ENCODE measurements around the gene USP34. TPM values are rescaled to one million over a fixed set of nuclear protein-coding genes. Genes with fewer than 3 reads are reported as not detected.

The USP34 gene
- total and polyA plus RNA-seq, 9 of the 15 experiments (the other 6 are each of a cell fraction or from before 2014, with no cell fraction given): 19.8 to 108 (median 67.8) TPM

GRCh38 chr2:61368687-61369665 lies 101.9 kb downstream of the USP34 start:
- H3K27me3 ChIP-seq (ENCODE audit: control insufficient read depth in 2 of 2, insufficient read depth in 2 of 2, low read length in 2 of 2): no peaks in the 10 kb centered on the region
- TF ChIP-seq ZEB2 (IDR thresholded peaks at IDR 0.05) (no peak), CBFA2T3 (IDR thresholded peaks at IDR 0.05) (peak; percentile 16; the same call in 1 of the 2 replicates), MIER1 (IDR thresholded peaks at IDR 0.05; ENCODE audit: low read depth) (0 out of 2 replicates have a peak, but pooled peaks have one; percentile 34), ZBTB33 (CRISPR knock-in tag; IDR thresholded peaks at IDR 0.05) (0 out of 2 replicates have a peak, but pooled peaks have one; percentile 17), EGR1 (conservative IDR thresholded peaks at IDR 0.05) (peak; percentile 64)
- H2AFZ ChIP-seq (ENCODE audit: low read depth, low read length): no peak overlapping the region
- no peaks in the 10 kb centered on the region for H3K9me1 ChIP-seq (ENCODE audit: control insufficient read depth, insufficient read depth, low read length)
- WGBS (ENCODE audit: insufficient coverage, low coverage, missing lambda C conversion rate): 44% methylated on average over 13 of the region's 14 CpGs
- peak; percentile 67 for FAIRE-seq
- no peak overlapping the region for H3K4me3 ChIP-seq
- H3K36me3 ChIP-seq (ENCODE audit: control insufficient read depth, insufficient read depth, low read length): peaks cover 70% of the 10 kb centered on the region; the same call in 2 of the 3 replicates
- ChIA-PET POLR2A (no interaction called here), CTCF (ENCODE audit: low intra/inter-chr PET ratio) (no interaction called here)
- peaks cover 28% of the 10 kb centered on the region for H3K79me2 ChIP-seq (ENCODE audit: control insufficient read depth, insufficient read depth, low read length)
- peak; percentile 48 for ATAC-seq
- peaks cover 0 to 6% of the 10 kb centered on the region in 2 experiments; a peak in 2 of 5 replicates for H3K4me1 ChIP-seq (replicated peaks in 1 of 2; ENCODE audit: control insufficient read depth in 2 of 2, insufficient read depth in 2 of 2, low read length in 2 of 2)
- H4K20me1 ChIP-seq (replicated peaks; ENCODE audit: control insufficient read depth, insufficient read depth, low read length): no peaks in the 10 kb centered on the region
- intact Hi-C loops (cut with micrococcal nuclease): no loop called here
- in situ Hi-C loops (cut with MboI): no loop called here
- 0 out of 3 replicates have a peak overlapping the region, but pooled peaks have one; percentile 15 for H3K27ac ChIP-seq (ENCODE audit: extremely low read depth, low read depth, low read length)
- DNase-seq (ENCODE audit: extremely low read depth in 1 of 4, low spot score in 3 of 4): peak in 1 of 4 experiments; percentile 46
- H3K4me2 ChIP-seq (ENCODE audit: insufficient read depth, low read length): no peak overlapping the region
- no TSS peak for BruUV-seq (replicated peaks)
- H3K9me3 ChIP-seq (replicated peaks; ENCODE audit: control insufficient read depth, insufficient read depth, low read depth, low read length): no peaks in the 10 kb centered on the region
- no peak overlapping the region for H3K9ac ChIP-seq (ENCODE audit: insufficient read depth in 1 of 2, low read depth in 2 of 2, low read length in 2 of 2)

Measured in K562 (cell line).